ENCODE results near the gene TEX10. TPM values are rescaled to one million over a fixed set of nuclear protein-coding genes. Genes with fewer than 3 reads are reported as not detected.

TEX10 gene
- total RNA-seq, 2 experiments from 2014 or later: 9.3 to 10.1 TPM

DNA sequence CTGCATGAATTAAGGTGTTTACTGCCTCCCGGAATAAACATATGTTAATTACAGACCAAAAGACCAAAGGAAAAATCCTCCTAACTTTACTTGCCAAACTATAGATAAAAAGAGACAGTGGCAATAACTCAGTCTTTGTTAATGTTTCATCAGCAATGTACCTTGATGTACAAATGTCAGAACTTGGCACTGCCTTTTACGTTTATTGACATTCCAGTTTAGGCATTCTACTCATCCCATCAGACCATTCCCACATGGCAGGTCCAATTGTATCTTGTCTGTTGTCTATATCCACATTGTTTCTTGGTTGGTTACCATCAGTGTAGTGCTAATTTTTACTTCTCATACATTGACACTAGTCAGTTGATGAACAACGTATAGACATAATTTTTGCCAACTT, 85.5 kb downstream of the TEX10 start:
- intact Hi-C loops (cut with DNase I, micrococcal nuclease): no loop called here
- POLR2A ChIA-PET: no interaction called here

More for the DNA sequence above, 85.5 kb downstream of the TEX10 start:
- Mint-ChIP-seq H3K27me3 (no peaks in the 10 kb centered on the region), H3K36me3 (ENCODE audit: low read depth) (peaks cover 66% of the 10 kb centered on the region), H3K27ac (no peak overlapping the region), H3K4me1 (ENCODE audit: low read depth) (no peaks in the 10 kb centered on the region), H3K4me3 (no peak overlapping the region), H3K9me3 (no peaks in the 10 kb centered on the region)
- no peak overlapping the region for H3K27ac ChIP-seq (ENCODE audit: low read depth in 1 of 2, low read length in 2 of 2)
- CTCF ChIA-PET: no interaction called here
- no peaks in the 10 kb centered on the region for H3K4me1 ChIP-seq (ENCODE audit: insufficient read depth, low read length)
- no peaks in the 10 kb centered on the region for H3K27me3 ChIP-seq (ENCODE audit: control insufficient read depth in 1 of 2, insufficient read depth in 2 of 2, low read length in 2 of 2)
- peaks cover 14% of the 10 kb centered on the region for H3K36me3 ChIP-seq (ENCODE audit: insufficient read depth, low read length)
- ATAC-seq (ENCODE audit: poor library complexity) (no peak), DNase-seq (no peak)
- TF ChIP-seq, protein P1, sequence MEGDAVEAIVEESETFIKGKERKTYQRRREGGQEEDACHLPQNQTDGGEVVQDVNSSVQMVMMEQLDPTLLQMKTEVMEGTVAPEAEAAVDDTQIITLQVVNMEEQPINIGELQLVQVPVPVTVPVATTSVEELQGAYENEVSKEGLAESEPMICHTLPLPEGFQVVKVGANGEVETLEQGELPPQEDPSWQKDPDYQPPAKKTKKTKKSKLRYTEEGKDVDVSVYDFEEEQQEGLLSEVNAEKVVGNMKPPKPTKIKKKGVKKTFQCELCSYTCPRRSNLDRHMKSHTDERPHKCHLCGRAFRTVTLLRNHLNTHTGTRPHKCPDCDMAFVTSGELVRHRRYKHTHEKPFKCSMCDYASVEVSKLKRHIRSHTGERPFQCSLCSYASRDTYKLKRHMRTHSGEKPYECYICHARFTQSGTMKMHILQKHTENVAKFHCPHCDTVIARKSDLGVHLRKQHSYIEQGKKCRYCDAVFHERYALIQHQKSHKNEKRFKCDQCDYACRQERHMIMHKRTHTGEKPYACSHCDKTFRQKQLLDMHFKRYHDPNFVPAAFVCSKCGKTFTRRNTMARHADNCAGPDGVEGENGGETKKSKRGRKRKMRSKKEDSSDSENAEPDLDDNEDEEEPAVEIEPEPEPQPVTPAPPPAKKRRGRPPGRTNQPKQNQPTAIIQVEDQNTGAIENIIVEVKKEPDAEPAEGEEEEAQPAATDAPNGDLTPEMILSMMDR (IDR thresholded peaks at IDR 0.05): no peak
- H3K4me3 ChIP-seq (ENCODE audit: low read length): no peak overlapping the region
- H3K9me3 ChIP-seq (ENCODE audit: control insufficient read depth in 1 of 2, insufficient read depth in 1 of 2, low read length in 2 of 2): no peaks in the 10 kb centered on the region

Other genes with a start within 250 kb of the TEX10 start
- gene MSANTD3, start 74.2 kb upstream of the TEX10 start, total RNA-seq: 1 to 10 TPM; 8.8 to 9.6 TPM
- not detected for gene TMEFF1, start 120.2 kb upstream of the TEX10 start, total RNA-seq
- gene CAVIN4, start 225.1 kb upstream of the TEX10 start, total RNA-seq: under 1 TPM in 1 of 2 experiments, not detected in 1; 0.08 TPM

All from CD4-positive, alpha-beta T cell (primary cell).